HepG2 (cell line): ENCODE results near the gene YWHAQ. TPM values are rescaled to one million over a fixed set of nuclear protein-coding genes. Genes with fewer than 3 reads are reported as not detected.

ENCODE experiments used
- ATAC-seq: fragments of 200-7000 bp; cut with Tn5 transposase; 3 replicates; pipeline ENCODE4 v1.9.1; 2020; ENCODE audit warnings: mild to moderate bottlenecking, moderate library complexity
- BruUV-seq: library from RNA; stranded (reverse); fragments of 400-500 nt; replicated peaks from 2 replicates; lab custom pipeline; 2021; lab: Mats Ljungman, UMichigan
- CTCF ChIA-PET: fragments of 300-600 bp; formaldehyde crosslinking; extraction: SDS; loops from one replicate; lab custom pipeline; 2021; ENCODE audit warnings: low total read pairs, inconsistent platforms, low intra/inter-chr PET ratio; lab: Yijun Ruan, JAX
- POLR2A ChIA-PET: fragments of 350-600 bp; sonication (Branson Sonifier 250); formaldehyde crosslinking; loops from one replicate; lab custom pipeline; 2020; ENCODE audit warnings: antibody characterized with exemption, inconsistent platforms; lab: Yijun Ruan, JAX
- DNase-seq: peaks from one replicate; pipeline ENCODE4 v3.0.0-alpha.2; 2015; ENCODE audit warnings: low spot score
- FAIRE-seq: peaks from 3 replicates; lab custom pipeline; 2011; peaks lifted over from hg19 to GRCh38; lab: Jason Lieb, UNC
- H2AFZ ChIP-seq: one replicate; pipeline ENCODE4 v1.6.1; 2011; ENCODE audit warnings: low read length, inconsistent platforms
- H3K27ac ChIP-seq: fragments of 300-600 bp; 3 replicates; pipeline ENCODE4 v1.8.0; 2011; ENCODE audit warnings: mixed run types, mild to moderate bottlenecking, mixed read lengths, low read length, inconsistent platforms; ENCODE audit not compliant: insufficient read depth; ENCODE audit errors: extremely low read length
- H3K27me3 ChIP-seq, 2 experiments: fragments of 200-600 bp in 1 of 2; 2 replicates in 1 of 2; 3 replicates in 1 of 2; pipeline versions ENCODE4 v1.6.0 to v1.8.0; 2011; ENCODE audit warnings: low read length in 2 of 2, mild to moderate bottlenecking in 2 of 2, moderate library complexity in 2 of 2, inconsistent platforms in 1 of 2; ENCODE audit not compliant: insufficient read depth in 2 of 2, control insufficient read depth in 1 of 2
- H3K36me3 ChIP-seq, 2 experiments: fragments of 200-600 bp in 1 of 2; replicated peaks in 1 of 2; 2 replicates in 1 of 2; 3 replicates in 1 of 2; pipeline versions ENCODE4 v1.5.1 to v1.8.0; 2011; ENCODE audit warnings: low read length in 2 of 2, inconsistent platforms in 1 of 2; ENCODE audit not compliant: insufficient read depth in 2 of 2, control insufficient read depth in 1 of 2
- H3K4me1 ChIP-seq: 2 replicates; pipeline ENCODE4 v1.5.1; 2012; ENCODE audit warnings: low read length, inconsistent platforms; ENCODE audit not compliant: insufficient read depth
- H3K4me2 ChIP-seq: 2 replicates; pipeline ENCODE4 v1.6.0; 2011; ENCODE audit warnings: low read depth, low read length, inconsistent platforms
- H3K4me3 ChIP-seq, 3 experiments: fragments of 200-600 bp in 1 of 3; sonication (generic), shearing (Covaris generic) in 1 of 3; replicated peaks in 1 of 3; 2 replicates each; pipeline ENCODE4 v1.5.1; 2011 to 2016; ENCODE audit warnings: low read length in 3 of 3, inconsistent platforms in 2 of 3, low read depth in 2 of 3, mild to moderate bottlenecking in 2 of 3, control low read depth in 1 of 3, mixed read lengths in 1 of 3; ENCODE audit not compliant: insufficient read depth in 1 of 3
- H3K79me2 ChIP-seq: one replicate; pipeline ENCODE4 v1.6.1; 2011; ENCODE audit warnings: low read length, inconsistent platforms; ENCODE audit not compliant: insufficient read depth
- H3K9ac ChIP-seq: 2 replicates; pipeline ENCODE4 v1.6.0; 2011; ENCODE audit warnings: mild to moderate bottlenecking, low read depth, low read length, inconsistent platforms; ENCODE audit not compliant: insufficient read depth
- H3K9me3 ChIP-seq: 2 replicates; pipeline ENCODE4 v1.5.1; 2012; ENCODE audit warnings: mild to moderate bottlenecking, low read length
- H4K20me1 ChIP-seq: 2 replicates; pipeline ENCODE4 v1.6.0; 2011; ENCODE audit warnings: inconsistent platforms, mild to moderate bottlenecking, low read length, moderate library complexity; ENCODE audit not compliant: insufficient read depth
- KDM5B ChIP-seq: sonication (generic); formaldehyde crosslinking; IDR thresholded peaks from 2 replicates; pipeline ENCODE4 v1.4.0; 2020; ENCODE audit warnings: missing genetic modification reagents, mild to moderate bottlenecking, borderline replicate concordance
- PHB2 ChIP-seq: fragments of 450-650 bp; IDR thresholded peaks from 2 replicates; pipeline ENCODE4 v1.6.1; 2018; ENCODE audit not compliant: partially characterized antibody
- RXRB ChIP-seq: IDR thresholded peaks from 2 replicates; pipeline ENCODE4 v1.6.1; 2016; ENCODE audit warnings: borderline replicate concordance, missing genetic modification reagents, missing compliant biosample characterization
- STAT5B ChIP-seq: sonication (generic); formaldehyde crosslinking; IDR thresholded peaks from 2 replicates; pipeline ENCODE4 v1.4.0; 2020; ENCODE audit warnings: missing genetic modification reagents
- TCF7 ChIP-seq: sonication (generic); IDR thresholded peaks from 2 replicates; pipeline ENCODE4 v1.6.1; 2016; ENCODE audit warnings: antibody characterized with exemption, low read depth
- ZFP36L2 ChIP-seq: sonication (generic); formaldehyde crosslinking; IDR thresholded peaks from 2 replicates; pipeline ENCODE4 v1.4.0; 2020; ENCODE audit warnings: missing genetic modification reagents
- ZIK1 ChIP-seq: sonication (generic); formaldehyde crosslinking; IDR thresholded peaks from 2 replicates; pipeline ENCODE4 v1.5.0; 2020; ENCODE audit warnings: mild to moderate bottlenecking, low read depth, missing genetic modification reagents, borderline replicate concordance
- ZNF431 ChIP-seq: sonication (generic); formaldehyde crosslinking; IDR thresholded peaks from 2 replicates; pipeline ENCODE4 v1.9.0; 2022; ENCODE audit warnings: missing genetic modification reagents, low read depth, mild to moderate bottlenecking, borderline replicate concordance
- ZNF629 ChIP-seq: sonication (generic); formaldehyde crosslinking; conservative IDR thresholded peaks from 2 replicates; pipeline ENCODE4 v1.5.0; 2020; ENCODE audit warnings: missing genetic modification reagents
- ZNF709 ChIP-seq: sonication (generic); formaldehyde crosslinking; IDR thresholded peaks from 2 replicates; pipeline ENCODE4 v1.5.0; 2020; ENCODE audit warnings: mild to moderate bottlenecking, missing genetic modification reagents
- WGBS: methylation state at CpG from one replicate; pipeline ENCODE4 v1.1.6; 2017; ENCODE audit warnings: low lambda C conversion rate; 5-methylcytosine and 5-hydroxymethylcytosine counted together
- in situ Hi-C: cut with HindIII; loops from 2 replicates; pipeline ENCODE4 v1.10.0; 2017; ENCODE audit warnings: low pct_unique_long_range_greater_than_20kb; ENCODE audit not compliant: extremely low pct_ligation_motif_present
- intact Hi-C: fragments of 100-400 bp; cut with micrococcal nuclease; formaldehyde crosslinking; loops from one replicate; pipeline ENCODE4 v1.10.0; 2022; ENCODE audit not compliant: unreplicated experiment
- polyA plus RNA-seq, 8 experiments: library from polyadenylated mRNA; depleted of rRNA in 3 of 8; stranded (reverse) in 7 of 8; unstranded in 1 of 8; fragments of >200 nt; fragmentation: Illumina TruSeq in 4 of 8; extraction: Trizol in 4 of 8; gene quantifications; 2 replicates each; pipeline versions ENCODE4 v1.2.1 to v1.2.3, GENCODE V29; 2011 to 2016; ENCODE audit warnings: low read depth in 4 of 8, missing spikeins in 1 of 8, mixed read lengths in 1 of 8; ENCODE audit not compliant: insufficient read depth in 1 of 8
- total RNA-seq, 5 experiments: library from RNA; depleted of rRNA; stranded (reverse); fragments of >200 nt; fragmentation: Illumina TruSeq; extraction: Trizol; gene quantifications; 2 replicates each; pipeline ENCODE4 v1.2.3, GENCODE V29; 2016; ENCODE audit warnings: low read depth in 1 of 5
- TF ChIP-seq, protein P1 (sequence below): sonication (generic); formaldehyde crosslinking; IDR thresholded peaks from 2 replicates; pipeline ENCODE4 v1.9.0; 2021; ENCODE audit warnings: missing genetic modification reagents, borderline replicate concordance
- TF ChIP-seq, protein P2 (sequence below): sonication (generic); formaldehyde crosslinking; IDR thresholded peaks from 2 replicates; pipeline ENCODE4 v1.5.0; 2020; ENCODE audit warnings: mild to moderate bottlenecking, missing genetic modification reagents
- TF ChIP-seq, protein P3 (sequence below): sonication (generic); formaldehyde crosslinking; IDR thresholded peaks from 2 replicates; pipeline ENCODE4 v1.5.1; 2020; ENCODE audit warnings: missing genetic modification reagents, mild to moderate bottlenecking, borderline replicate concordance
- TF ChIP-seq, protein P4 (sequence below): sonication (generic); formaldehyde crosslinking; IDR thresholded peaks from 2 replicates; pipeline ENCODE4 v1.9.0; 2021; ENCODE audit warnings: missing genetic modification reagents, mild to moderate bottlenecking, borderline replicate concordance

The YWHAQ gene
- total and polyA plus RNA-seq, 2 of the 13 experiments (the other 11 are each of a cell fraction or from before 2014, with no cell fraction given) = 160 to 304 TPM

DNA sequence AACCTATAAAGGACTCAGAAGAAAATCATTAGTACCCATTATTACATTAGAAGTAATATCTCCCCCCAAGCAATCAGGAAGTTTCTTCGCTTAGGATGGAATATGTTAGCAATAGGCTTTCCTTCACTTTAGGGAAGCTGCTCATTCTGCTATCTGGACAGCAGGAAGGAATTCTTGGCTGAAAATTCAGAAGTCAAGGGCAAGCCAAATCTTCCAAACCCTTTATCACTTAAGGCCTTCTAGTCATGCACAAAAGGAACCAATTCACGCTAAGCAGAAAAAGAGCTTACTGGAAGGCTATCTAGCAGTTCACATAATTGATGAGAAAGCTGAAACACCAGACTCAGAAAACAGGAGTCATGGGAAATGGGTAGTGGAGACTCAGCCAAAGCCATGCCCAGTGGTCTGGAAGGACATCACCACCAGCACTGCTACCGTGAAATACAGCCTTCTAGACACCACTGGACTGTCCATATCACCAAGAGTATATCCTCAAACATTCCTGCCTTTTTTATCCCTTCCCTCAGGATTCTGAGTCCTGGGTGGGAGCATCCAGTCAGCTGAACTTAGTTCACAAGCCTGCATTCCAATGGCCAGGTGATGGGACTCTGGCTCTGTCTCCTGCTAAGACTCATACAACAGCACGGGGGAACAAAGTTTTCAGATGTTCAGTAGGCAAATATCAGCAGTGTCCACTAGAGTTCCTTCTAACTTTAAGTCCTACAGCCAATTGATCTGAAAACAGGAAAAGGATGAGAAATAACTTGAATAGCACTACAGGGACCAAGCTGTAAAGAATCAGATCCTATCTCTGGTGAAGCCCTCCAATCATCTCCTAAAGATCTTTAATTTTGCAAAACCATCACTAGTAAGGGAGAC is 60.4 kb downstream of the YWHAQ start (continued):
- TF ChIP-seq ZNF431 (CRISPR knock-in tag) = no peak
- TF ChIP-seq ZIK1 (CRISPR knock-in tag) = no peak
- TF ChIP-seq, protein P1, sequence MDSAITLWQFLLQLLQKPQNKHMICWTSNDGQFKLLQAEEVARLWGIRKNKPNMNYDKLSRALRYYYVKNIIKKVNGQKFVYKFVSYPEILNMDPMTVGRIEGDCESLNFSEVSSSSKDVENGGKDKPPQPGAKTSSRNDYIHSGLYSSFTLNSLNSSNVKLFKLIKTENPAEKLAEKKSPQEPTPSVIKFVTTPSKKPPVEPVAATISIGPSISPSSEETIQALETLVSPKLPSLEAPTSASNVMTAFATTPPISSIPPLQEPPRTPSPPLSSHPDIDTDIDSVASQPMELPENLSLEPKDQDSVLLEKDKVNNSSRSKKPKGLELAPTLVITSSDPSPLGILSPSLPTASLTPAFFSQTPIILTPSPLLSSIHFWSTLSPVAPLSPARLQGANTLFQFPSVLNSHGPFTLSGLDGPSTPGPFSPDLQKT = no peak

DNA sequence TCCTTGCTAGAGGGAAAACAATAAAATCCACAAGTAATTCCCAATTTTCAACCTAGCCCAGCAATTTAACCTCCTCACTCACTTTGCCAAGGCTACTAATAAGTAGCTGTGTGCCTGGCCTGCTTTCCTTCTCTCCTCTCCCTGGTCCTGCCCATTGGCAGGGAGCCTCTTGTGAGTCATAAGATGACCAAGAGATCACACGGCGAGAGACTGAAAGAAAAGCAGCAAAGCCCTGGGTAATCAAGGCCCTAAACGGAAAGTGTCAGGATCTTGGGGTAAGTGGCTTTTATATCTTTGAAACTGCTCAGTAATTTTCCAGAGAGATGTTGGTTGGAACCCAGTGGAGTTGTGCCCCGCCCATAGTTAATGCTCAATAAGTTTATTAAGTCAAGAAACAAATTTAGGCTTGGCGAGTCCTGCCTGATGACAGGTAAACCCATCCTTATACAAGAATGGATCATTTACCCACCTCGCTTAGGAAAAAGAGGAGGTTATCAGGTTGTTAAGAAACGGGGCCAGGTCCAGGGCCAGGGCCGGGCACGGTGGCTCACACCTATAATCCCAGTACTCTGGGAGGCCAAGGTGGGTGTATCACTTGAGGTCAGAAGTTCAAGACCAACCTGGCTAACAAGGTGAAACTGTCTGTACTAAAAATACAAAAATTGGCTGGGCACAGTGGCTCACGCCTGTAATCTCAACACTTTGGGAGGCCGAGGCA is 65.2 kb downstream of the YWHAQ start:
- BruUV-seq = no TSS peak
- CTCF ChIA-PET = no interaction called here
- H3K4me2 ChIP-seq = no peak overlapping the region
- TF ChIP-seq ZFP36L2 (CRISPR knock-in tag) (no peak), ZNF709 (CRISPR knock-in tag) (no peak), PHB2 (no peak), ZNF629 (no peak), RXRB (CRISPR knock-in tag) (no peak), KDM5B (CRISPR knock-in tag) (no peak), TCF7 (no peak), STAT5B (CRISPR knock-in tag) (no peak)
- TF ChIP-seq, protein P2, sequence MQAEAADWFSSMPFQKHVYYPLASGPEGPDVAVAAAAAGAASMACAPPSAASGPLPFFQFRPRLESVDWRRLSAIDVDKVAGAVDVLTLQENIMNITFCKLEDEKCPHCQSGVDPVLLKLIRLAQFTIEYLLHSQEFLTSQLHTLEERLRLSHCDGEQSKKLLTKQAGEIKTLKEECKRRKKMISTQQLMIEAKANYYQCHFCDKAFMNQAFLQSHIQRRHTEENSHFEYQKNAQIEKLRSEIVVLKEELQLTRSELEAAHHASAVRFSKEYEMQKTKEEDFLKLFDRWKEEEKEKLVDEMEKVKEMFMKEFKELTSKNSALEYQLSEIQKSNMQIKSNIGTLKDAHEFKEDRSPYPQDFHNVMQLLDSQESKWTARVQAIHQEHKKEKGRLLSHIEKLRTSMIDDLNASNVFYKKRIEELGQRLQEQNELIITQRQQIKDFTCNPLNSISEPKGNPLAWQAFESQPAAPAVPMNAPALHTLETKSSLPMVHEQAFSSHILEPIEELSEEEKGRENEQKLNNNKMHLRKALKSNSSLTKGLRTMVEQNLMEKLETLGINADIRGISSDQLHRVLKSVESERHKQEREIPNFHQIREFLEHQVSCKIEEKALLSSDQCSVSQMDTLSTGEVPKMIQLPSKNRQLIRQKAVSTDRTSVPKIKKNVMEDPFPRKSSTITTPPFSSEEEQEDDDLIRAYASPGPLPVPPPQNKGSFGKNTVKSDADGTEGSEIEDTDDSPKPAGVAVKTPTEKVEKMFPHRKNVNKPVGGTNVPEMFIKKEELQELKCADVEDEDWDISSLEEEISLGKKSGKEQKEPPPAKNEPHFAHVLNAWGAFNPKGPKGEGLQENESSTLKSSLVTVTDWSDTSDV (CRISPR knock-in tag) = no peak
- TF ChIP-seq, protein P3, sequence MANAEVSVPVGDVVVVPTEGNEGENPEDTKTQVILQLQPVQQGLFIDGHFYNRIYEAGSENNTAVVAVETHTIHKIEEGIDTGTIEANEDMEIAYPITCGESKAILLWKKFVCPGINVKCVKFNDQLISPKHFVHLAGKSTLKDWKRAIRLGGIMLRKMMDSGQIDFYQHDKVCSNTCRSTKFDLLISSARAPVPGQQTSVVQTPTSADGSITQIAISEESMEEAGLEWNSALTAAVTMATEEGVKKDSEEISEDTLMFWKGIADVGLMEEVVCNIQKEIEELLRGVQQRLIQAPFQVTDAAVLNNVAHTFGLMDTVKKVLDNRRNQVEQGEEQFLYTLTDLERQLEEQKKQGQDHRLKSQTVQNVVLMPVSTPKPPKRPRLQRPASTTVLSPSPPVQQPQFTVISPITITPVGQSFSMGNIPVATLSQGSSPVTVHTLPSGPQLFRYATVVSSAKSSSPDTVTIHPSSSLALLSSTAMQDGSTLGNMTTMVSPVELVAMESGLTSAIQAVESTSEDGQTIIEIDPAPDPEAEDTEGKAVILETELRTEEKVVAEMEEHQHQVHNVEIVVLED (CRISPR knock-in tag) = no peak
- TF ChIP-seq, protein P4, sequence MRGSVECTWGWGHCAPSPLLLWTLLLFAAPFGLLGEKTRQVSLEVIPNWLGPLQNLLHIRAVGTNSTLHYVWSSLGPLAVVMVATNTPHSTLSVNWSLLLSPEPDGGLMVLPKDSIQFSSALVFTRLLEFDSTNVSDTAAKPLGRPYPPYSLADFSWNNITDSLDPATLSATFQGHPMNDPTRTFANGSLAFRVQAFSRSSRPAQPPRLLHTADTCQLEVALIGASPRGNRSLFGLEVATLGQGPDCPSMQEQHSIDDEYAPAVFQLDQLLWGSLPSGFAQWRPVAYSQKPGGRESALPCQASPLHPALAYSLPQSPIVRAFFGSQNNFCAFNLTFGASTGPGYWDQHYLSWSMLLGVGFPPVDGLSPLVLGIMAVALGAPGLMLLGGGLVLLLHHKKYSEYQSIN (CRISPR knock-in tag) = no peak

More for the DNA sequence above, 65.2 kb downstream of the YWHAQ start:
- Histone ChIP-seq H3K9me3 (no peaks in the 10 kb centered on the region), H4K20me1 (no peaks in the 10 kb centered on the region), H3K79me2 (no peaks in the 10 kb centered on the region), H3K36me3 (no peaks in the 10 kb centered on the region), H2AFZ (no peak overlapping the region), H3K27ac (no peak overlapping the region), H3K9ac (no peak overlapping the region), H3K27me3 (no peaks in the 10 kb centered on the region), H3K4me1 (no peaks in the 10 kb centered on the region; the same call in 1 of the 2 replicates), H3K4me3 (no peak overlapping the region)
- 85% methylated on average over 11 of the region's 11 CpGs for WGBS
- in situ Hi-C loops = no loop called here
- FAIRE-seq (no peak), ATAC-seq (no peak), DNase-seq (no peak)
- POLR2A ChIA-PET = interaction anchor here (2.0 kb wide), 1 partner anchor 10 kb away, joined by 18 read pairs; the partner anchor contains the start of gene ADAM17
- intact Hi-C loops = no loop called here
